NCI-H1436 treated with DMSO at 0.1 percent for 48 hours (cell line): ENCODE measurements around the gene MRPL33.

Source experiments
- DNase-seq: peaks from one replicate; lab custom pipeline; 2025; lab: John Stamatoyannopoulos, UW

Gene MRPL33

DNA sequence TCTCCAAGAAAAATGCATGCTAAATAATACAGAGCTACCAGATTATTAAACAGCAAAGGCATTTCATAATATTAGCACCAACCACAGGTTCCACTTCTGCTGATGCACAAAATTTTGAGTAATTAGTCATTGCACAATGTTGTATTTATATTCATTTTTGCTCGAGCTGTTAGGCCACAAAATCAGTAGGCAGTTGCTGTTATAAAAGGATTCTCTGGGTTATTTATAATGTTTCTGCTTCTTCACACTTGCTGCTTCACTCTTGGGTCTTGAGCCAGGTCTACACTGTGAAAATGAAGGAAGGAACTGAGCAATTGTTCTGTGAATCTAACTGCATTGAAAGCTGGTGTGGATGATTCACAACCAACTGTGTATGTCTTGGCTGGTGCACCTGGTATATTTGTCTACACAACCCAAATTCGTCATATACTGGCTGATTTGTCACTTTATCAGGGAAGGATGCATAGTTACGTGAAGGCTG is 38.3 kb downstream of the MRPL33 start:
- DNase-seq = no peak

DNA sequence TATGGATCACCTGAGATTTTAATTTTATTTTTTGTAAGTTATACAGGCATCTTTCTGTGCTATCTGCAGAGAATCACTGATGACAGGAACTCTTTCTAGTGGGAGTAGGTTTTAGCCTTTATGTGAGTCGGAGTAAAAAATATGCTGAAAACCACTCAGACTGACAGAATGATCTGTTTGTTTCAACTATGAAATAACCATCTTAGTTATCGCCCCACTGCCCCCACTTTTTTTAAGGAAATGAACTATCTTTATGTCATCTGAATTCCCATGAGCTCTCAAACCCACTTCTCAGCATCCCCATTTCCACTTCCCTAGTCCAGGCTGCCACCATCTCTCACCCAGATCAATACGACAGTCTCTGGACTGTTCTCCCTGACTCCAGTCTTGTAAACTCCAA is 38.9 kb downstream of the MRPL33 start:
- DNase-seq = no peak

DNA sequence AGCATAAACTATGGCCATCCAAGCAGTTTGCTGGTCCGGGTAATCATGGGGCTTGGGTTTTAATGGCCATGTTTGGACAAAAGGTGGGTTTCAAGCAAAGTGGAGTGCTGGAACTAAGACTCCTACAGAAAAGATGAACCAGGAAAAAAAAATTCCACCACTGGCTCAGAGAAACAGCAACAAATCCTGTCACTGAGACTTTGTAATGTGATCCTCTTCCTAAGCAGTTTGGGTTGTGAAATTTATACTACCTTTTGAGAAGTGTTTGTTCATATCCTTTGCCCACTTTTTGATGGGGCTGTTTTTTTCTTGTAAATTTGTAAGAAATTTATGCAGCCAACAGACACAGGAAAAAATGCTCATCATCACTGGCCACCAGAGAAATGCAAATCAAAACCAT is 40.2 kb downstream of the MRPL33 start:
- DNase-seq = no peak

DNA sequence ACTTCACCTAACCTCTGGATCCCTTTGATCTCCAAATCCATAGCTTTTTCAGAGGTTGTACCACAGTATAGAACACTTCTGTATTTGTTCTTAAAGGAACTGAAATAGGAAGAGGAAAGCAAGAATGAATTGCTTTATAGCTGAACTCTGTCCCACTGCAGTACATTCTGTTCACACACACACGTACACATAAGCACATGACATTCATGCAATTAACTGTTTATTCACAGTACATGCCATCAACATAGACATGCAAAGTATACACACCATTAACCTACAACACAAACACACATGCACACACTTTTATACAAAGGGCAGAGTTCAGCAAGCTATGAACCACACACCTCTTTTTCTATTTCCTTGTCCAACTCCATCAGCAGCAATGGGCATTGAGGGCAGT is 43.2 kb downstream of the MRPL33 start:
- no peak for DNase-seq

DNA sequence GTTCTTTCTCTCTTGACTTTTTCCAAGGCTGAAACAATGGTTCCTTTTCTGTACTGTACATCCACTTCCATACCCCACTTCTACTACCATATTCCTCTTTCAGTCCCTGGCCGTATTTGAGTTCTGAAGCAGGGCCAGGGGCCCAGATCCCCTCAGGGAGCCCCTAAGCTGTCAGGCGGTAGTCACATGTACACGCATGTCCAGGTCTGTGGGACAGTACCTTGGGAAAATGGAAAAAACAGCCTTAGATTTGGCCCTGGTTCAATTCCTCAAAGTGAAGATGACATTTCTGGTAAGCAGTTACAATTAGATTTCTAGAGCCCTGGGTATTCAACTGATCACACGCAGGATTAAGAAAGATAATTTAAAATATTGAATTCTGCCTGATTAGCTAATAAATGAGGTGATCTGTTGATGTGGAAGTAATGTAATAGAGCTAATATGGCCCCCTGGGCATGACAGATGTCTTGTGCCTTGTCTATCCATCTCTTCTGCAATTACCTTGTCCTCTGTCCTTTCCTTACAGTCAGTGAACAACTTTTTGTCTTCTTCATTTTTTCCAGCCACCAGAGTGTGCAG is 44.4 kb downstream of the MRPL33 start:
- DNase-seq = no peak

DNA sequence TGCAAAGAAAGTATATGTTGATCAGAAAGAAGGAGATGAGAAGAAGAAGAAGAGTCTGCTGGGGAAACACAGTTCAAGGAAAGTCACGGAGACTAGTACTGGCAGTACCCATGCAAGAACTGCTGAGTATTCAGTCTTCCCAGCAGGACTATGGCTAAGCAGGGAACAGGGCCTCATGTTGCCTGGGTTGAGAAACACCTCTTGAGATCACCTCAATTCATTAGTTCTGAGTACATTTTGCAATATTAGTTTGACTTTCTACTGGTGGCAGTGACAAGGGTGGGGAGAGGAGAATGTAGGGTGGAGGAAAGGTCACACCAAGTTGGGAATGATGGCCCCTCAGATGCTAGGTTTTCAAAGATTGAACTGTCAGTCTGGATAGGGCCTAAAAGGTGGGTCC is 50.5 kb downstream of the MRPL33 start:
- DNase-seq = no peak

DNA sequence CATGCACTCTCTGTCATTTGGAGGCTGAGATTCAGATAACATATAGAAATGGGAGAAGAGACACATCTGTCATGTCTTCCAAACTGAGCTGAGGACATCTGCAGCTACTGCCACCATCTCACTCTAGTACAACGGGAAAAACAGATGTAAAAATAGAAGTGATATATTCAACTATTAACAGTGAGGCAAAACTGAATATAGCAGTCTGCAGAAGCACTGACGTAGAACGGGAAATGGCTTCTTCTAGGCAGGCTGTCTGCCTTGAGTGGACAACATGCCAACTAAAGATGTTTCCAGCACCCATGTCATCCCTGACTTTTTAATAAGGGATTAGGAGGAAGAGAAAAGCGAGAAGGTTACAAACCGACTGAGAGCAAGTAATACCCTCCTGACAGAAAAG is 51.6 kb downstream of the MRPL33 start:
- no peak for DNase-seq

DNA sequence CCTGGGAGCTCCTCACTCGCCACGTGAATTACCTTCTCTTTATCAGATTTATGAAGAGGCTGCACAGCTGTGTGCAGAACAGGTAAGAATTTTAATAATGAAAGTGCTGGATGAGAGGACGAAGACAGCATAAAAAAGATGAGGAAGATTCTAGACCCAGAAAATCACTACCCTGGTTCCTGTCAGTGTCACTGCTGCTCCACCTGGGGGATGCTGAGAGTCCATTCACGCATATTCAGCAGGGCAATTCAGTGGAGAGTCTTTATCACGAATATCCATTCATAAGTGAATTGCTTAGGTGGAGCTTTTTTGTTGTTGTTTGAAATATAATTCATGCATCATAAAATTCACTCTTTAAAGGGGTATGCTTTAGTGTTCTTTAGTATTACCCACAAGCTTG is 52.0 kb downstream of the MRPL33 start:
- DNase-seq = no peak

DNA sequence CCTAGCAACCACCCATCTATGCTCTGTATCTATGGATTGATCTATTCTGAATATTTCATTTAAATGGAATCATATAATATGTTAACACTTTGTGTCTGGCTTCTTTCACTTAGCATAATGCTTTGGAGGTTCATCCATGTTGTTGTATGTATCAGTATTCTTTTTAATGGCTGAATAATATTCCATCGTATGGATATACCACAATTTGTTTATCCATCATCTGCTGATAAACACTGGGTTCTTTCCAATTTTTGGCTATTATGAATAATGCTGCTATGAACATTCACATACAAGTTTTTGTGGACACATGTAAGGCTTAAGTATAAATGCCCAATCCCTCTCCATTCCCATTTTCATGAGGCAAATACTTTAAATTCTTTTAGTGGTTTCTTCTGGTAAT is 52.9 kb downstream of the MRPL33 start:
- no peak for DNase-seq

DNA sequence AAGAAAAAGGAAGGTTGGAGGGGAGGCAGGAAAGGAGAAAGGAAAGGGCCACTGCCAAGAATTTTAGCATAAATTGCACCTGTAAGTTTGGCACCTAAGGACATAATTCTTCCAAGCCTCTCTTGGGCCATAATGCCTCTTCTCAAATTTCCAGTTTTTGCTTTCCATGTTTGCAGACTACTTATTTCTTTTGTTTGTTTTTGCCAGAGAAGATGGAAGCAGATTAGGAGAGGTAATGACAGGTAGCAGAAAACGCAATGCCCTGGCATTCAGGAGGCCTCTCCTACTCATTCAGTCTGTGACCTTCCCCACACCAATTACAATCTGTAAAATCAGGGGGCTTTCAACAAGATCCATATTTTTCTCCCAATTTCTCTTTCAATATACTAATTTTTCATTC is 56.8 kb downstream of the MRPL33 start:
- DNase-seq = no peak
